WTC11 (cell line): ENCODE measurements around the gene CFAP58. TPM values are rescaled to one million over a fixed set of nuclear protein-coding genes. Genes with fewer than 3 reads are reported as not detected.

Experiments used
- ATAC-seq: fragments of 200-7000 bp; cut with Tn5 transposase; 2 replicates; pipeline ENCODE4 v1.10.0; 2021; ENCODE audit warnings: mild to moderate bottlenecking, moderate library complexity
- CTCF ChIA-PET: fragments of 300-600 bp; sonication (Branson Sonifier 250); formaldehyde crosslinking; loops from one replicate; lab custom pipeline; 2021; ENCODE audit warnings: antibody characterized with exemption; lab: Charles Lee
- POLR2A ChIA-PET: fragments of 350-600 bp; sonication (Branson Sonifier 250); formaldehyde crosslinking; loops from one replicate; lab custom pipeline; 2021; ENCODE audit warnings: antibody characterized with exemption; lab: Charles Lee
- DNase-seq: peaks from one replicate; pipeline ENCODE4 v3.0.0; 2021; ENCODE audit warnings: low spot score
- H3K27ac Mint-ChIP-seq: 2 replicates; pipeline ENCODE4 v1.8.0; 2021; ENCODE audit warnings: mixed read lengths
- H3K27me3 Mint-ChIP-seq: 2 replicates; pipeline ENCODE4 v1.8.0; 2021; ENCODE audit warnings: low read depth, mild to moderate bottlenecking, moderate library complexity, mixed read lengths
- H3K36me3 Mint-ChIP-seq: 2 replicates; pipeline ENCODE4 v1.8.0; 2021; ENCODE audit warnings: mixed read lengths
- H3K4me1 Mint-ChIP-seq: 2 replicates; pipeline ENCODE4 v1.8.0; 2022; ENCODE audit warnings: mixed read lengths
- H3K4me3 Mint-ChIP-seq: 2 replicates; pipeline ENCODE4 v1.8.0; 2021; ENCODE audit warnings: mild to moderate bottlenecking, moderate library complexity, mixed read lengths
- H3K9me3 Mint-ChIP-seq: 2 replicates; pipeline ENCODE4 v1.8.0; 2021; ENCODE audit warnings: mixed read lengths
- ATF1 ChIP-seq: sonication (generic); formaldehyde crosslinking; IDR thresholded peaks from 2 replicates; pipeline ENCODE4 v1.8.1; 2023; ENCODE audit warnings: mild to moderate bottlenecking, moderate library complexity, missing genetic modification reagents
- CREM ChIP-seq: sonication (generic); formaldehyde crosslinking; IDR thresholded peaks from 2 replicates; pipeline ENCODE4 v1.8.1; 2022; ENCODE audit warnings: mild to moderate bottlenecking, missing genetic modification reagents, moderate library complexity
- IRF2 ChIP-seq: sonication (generic); formaldehyde crosslinking; IDR thresholded peaks from 2 replicates; pipeline ENCODE4 v1.8.0; 2022; ENCODE audit warnings: low read depth, missing genetic modification reagents, borderline replicate concordance
- JUN ChIP-seq: sonication (generic); formaldehyde crosslinking; IDR thresholded peaks from 2 replicates; pipeline ENCODE4 v1.8.0; 2023; ENCODE audit warnings: mild to moderate bottlenecking, missing genetic modification reagents
- MYBL2 ChIP-seq: sonication (generic); formaldehyde crosslinking; IDR thresholded peaks from 2 replicates; pipeline ENCODE4 v1.8.1; 2023; ENCODE audit warnings: mild to moderate bottlenecking, moderate library complexity, missing genetic modification reagents
- NFATC4 ChIP-seq: fragments of 250-450 bp; sonication (Bioruptor Pico); IDR thresholded peaks from 2 replicates; pipeline ENCODE4 v1.9.0; 2021; ENCODE audit warnings: mild to moderate bottlenecking
- TEAD1 ChIP-seq: sonication (generic); formaldehyde crosslinking; IDR thresholded peaks from 2 replicates; pipeline ENCODE4 v1.8.0; 2022; ENCODE audit warnings: mild to moderate bottlenecking, missing genetic modification reagents
- ZBTB21 ChIP-seq: sonication (generic); formaldehyde crosslinking; IDR thresholded peaks from 2 replicates; pipeline ENCODE4 v1.8.1; 2023; ENCODE audit warnings: mild to moderate bottlenecking, missing genetic modification reagents, borderline replicate concordance
- ZNF121 ChIP-seq: sonication (generic); formaldehyde crosslinking; IDR thresholded peaks from 2 replicates; pipeline ENCODE4 v1.8.0; 2023; ENCODE audit warnings: missing genetic modification reagents
- ZNF219 ChIP-seq: sonication (generic); formaldehyde crosslinking; IDR thresholded peaks from 2 replicates; pipeline ENCODE4 v1.8.0; 2023; ENCODE audit warnings: missing genetic modification reagents, mild to moderate bottlenecking, borderline replicate concordance
- total RNA-seq: library from RNA; stranded (reverse); gene quantifications from 3 replicates; pipeline ENCODE4 v1.2.3, GENCODE V29; 2021
- TF ChIP-seq, protein P1 (sequence below): sonication (generic); formaldehyde crosslinking; conservative IDR thresholded peaks from 2 replicates; pipeline ENCODE4 v1.8.1; 2023; ENCODE audit warnings: mild to moderate bottlenecking, low read depth, missing genetic modification reagents, moderate library complexity
- TF ChIP-seq, protein P2 (sequence below): fragments of 250-450 bp; sonication (Bioruptor Pico); IDR thresholded peaks from 2 replicates; pipeline ENCODE4 v1.8.0; 2021; ENCODE audit warnings: mild to moderate bottlenecking
- TF ChIP-seq, protein P3 (sequence below): sonication (generic); formaldehyde crosslinking; IDR thresholded peaks from 2 replicates; pipeline ENCODE4 v1.8.1; 2022; ENCODE audit warnings: mild to moderate bottlenecking, missing genetic modification reagents, moderate library complexity, borderline replicate concordance
- TF ChIP-seq, protein P4 (sequence below): fragments of 200-600 bp; IDR thresholded peaks from 2 replicates; pipeline ENCODE4 v1.8.0; 2022; ENCODE audit warnings: antibody characterized with exemption
- TF ChIP-seq, protein P5 (sequence below): sonication (generic); formaldehyde crosslinking; IDR thresholded peaks from 2 replicates; pipeline ENCODE4 v1.8.1; 2022; ENCODE audit warnings: low read depth, missing genetic modification reagents, borderline replicate concordance
- TF ChIP-seq, protein P6 (sequence below): sonication (generic); formaldehyde crosslinking; IDR thresholded peaks from 2 replicates; pipeline ENCODE4 v1.8.1; 2022; ENCODE audit warnings: missing genetic modification reagents, borderline replicate concordance
- TF ChIP-seq, protein P7 (sequence below): sonication (generic); formaldehyde crosslinking; conservative IDR thresholded peaks from 2 replicates; pipeline ENCODE4 v1.8.1; 2022; ENCODE audit warnings: mild to moderate bottlenecking, missing genetic modification reagents
- TF ChIP-seq, protein P8 (sequence below): fragments of 250-450 bp; sonication (Bioruptor Pico); IDR thresholded peaks from 2 replicates; pipeline ENCODE4 v1.9.0; 2021; ENCODE audit warnings: mild to moderate bottlenecking
- TF ChIP-seq, protein P9 (sequence below): sonication (generic); formaldehyde crosslinking; IDR thresholded peaks from 2 replicates; pipeline ENCODE4 v1.8.0; 2023; ENCODE audit warnings: missing genetic modification reagents, mild to moderate bottlenecking, borderline replicate concordance

The CFAP58 gene
- total RNA-seq, 1 experiment from 2014 or later = 1.0 TPM

DNA sequence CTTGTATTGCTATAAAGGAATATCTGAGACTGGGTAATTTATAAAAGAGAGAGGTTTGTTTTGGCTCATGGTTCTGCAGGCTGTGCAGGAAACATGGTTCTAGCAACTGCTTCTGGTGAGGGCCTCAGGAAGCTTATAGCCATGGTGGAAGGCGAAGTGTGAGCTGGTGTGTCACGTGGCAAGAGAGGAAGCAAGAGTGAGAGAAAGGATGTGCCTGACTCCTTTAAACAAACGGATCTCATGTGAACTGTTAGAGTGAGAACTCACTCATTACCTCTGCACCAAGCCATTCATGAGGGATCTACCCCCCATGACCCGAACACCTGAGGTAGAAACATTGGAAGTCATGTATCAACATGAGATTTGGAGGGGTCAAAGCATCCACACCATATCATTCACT is 7.7 kb upstream of the CFAP58 start:
- TF ChIP-seq, protein P1, sequence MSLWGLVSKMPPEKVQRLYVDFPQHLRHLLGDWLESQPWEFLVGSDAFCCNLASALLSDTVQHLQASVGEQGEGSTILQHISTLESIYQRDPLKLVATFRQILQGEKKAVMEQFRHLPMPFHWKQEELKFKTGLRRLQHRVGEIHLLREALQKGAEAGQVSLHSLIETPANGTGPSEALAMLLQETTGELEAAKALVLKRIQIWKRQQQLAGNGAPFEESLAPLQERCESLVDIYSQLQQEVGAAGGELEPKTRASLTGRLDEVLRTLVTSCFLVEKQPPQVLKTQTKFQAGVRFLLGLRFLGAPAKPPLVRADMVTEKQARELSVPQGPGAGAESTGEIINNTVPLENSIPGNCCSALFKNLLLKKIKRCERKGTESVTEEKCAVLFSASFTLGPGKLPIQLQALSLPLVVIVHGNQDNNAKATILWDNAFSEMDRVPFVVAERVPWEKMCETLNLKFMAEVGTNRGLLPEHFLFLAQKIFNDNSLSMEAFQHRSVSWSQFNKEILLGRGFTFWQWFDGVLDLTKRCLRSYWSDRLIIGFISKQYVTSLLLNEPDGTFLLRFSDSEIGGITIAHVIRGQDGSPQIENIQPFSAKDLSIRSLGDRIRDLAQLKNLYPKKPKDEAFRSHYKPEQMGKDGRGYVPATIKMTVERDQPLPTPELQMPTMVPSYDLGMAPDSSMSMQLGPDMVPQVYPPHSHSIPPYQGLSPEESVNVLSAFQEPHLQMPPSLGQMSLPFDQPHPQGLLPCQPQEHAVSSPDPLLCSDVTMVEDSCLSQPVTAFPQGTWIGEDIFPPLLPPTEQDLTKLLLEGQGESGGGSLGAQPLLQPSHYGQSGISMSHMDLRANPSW = no peak
- no peak for TF ChIP-seq TEAD1 (CRISPR knock-in tag)
- TF ChIP-seq, protein P2, sequence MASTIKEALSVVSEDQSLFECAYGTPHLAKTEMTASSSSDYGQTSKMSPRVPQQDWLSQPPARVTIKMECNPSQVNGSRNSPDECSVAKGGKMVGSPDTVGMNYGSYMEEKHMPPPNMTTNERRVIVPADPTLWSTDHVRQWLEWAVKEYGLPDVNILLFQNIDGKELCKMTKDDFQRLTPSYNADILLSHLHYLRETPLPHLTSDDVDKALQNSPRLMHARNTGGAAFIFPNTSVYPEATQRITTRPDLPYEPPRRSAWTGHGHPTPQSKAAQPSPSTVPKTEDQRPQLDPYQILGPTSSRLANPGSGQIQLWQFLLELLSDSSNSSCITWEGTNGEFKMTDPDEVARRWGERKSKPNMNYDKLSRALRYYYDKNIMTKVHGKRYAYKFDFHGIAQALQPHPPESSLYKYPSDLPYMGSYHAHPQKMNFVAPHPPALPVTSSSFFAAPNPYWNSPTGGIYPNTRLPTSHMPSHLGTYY (CRISPR knock-in tag) = no peak
- no peak for TF ChIP-seq NFATC4 (CRISPR knock-in tag)
- TF ChIP-seq, protein P3, sequence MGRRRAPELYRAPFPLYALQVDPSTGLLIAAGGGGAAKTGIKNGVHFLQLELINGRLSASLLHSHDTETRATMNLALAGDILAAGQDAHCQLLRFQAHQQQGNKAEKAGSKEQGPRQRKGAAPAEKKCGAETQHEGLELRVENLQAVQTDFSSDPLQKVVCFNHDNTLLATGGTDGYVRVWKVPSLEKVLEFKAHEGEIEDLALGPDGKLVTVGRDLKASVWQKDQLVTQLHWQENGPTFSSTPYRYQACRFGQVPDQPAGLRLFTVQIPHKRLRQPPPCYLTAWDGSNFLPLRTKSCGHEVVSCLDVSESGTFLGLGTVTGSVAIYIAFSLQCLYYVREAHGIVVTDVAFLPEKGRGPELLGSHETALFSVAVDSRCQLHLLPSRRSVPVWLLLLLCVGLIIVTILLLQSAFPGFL (CRISPR knock-in tag) = no peak
- TF ChIP-seq, protein P4, sequence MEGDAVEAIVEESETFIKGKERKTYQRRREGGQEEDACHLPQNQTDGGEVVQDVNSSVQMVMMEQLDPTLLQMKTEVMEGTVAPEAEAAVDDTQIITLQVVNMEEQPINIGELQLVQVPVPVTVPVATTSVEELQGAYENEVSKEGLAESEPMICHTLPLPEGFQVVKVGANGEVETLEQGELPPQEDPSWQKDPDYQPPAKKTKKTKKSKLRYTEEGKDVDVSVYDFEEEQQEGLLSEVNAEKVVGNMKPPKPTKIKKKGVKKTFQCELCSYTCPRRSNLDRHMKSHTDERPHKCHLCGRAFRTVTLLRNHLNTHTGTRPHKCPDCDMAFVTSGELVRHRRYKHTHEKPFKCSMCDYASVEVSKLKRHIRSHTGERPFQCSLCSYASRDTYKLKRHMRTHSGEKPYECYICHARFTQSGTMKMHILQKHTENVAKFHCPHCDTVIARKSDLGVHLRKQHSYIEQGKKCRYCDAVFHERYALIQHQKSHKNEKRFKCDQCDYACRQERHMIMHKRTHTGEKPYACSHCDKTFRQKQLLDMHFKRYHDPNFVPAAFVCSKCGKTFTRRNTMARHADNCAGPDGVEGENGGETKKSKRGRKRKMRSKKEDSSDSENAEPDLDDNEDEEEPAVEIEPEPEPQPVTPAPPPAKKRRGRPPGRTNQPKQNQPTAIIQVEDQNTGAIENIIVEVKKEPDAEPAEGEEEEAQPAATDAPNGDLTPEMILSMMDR = no peak
- TF ChIP-seq ZBTB21 (CRISPR knock-in tag) = no peak
- no peak for TF ChIP-seq ATF1
- TF ChIP-seq MYBL2 (CRISPR knock-in tag) = no peak
- TF ChIP-seq, protein P5, sequence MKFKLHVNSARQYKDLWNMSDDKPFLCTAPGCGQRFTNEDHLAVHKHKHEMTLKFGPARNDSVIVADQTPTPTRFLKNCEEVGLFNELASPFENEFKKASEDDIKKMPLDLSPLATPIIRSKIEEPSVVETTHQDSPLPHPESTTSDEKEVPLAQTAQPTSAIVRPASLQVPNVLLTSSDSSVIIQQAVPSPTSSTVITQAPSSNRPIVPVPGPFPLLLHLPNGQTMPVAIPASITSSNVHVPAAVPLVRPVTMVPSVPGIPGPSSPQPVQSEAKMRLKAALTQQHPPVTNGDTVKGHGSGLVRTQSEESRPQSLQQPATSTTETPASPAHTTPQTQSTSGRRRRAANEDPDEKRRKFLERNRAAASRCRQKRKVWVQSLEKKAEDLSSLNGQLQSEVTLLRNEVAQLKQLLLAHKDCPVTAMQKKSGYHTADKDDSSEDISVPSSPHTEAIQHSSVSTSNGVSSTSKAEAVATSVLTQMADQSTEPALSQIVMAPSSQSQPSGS (CRISPR knock-in tag) = no peak
- TF ChIP-seq IRF2 (CRISPR knock-in tag) = no peak
- TF ChIP-seq JUN = no peak
- no peak for TF ChIP-seq ZNF121 (CRISPR knock-in tag)
- TF ChIP-seq CREM (CRISPR knock-in tag) = no peak
- TF ChIP-seq, protein P6, sequence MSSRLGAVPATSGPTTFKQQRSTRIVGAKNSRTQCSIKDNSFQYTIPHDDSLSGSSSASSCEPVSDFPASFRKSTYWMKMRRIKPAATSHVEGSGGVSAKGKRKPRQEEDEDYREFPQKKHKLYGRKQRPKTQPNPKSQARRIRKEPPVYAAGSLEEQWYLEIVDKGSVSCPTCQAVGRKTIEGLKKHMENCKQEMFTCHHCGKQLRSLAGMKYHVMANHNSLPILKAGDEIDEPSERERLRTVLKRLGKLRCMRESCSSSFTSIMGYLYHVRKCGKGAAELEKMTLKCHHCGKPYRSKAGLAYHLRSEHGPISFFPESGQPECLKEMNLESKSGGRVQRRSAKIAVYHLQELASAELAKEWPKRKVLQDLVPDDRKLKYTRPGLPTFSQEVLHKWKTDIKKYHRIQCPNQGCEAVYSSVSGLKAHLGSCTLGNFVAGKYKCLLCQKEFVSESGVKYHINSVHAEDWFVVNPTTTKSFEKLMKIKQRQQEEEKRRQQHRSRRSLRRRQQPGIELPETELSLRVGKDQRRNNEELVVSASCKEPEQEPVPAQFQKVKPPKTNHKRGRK (CRISPR knock-in tag) = no peak
- TF ChIP-seq, protein P7, sequence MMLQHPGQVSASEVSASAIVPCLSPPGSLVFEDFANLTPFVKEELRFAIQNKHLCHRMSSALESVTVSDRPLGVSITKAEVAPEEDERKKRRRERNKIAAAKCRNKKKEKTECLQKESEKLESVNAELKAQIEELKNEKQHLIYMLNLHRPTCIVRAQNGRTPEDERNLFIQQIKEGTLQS (CRISPR knock-in tag) = no peak
- TF ChIP-seq, protein P8, sequence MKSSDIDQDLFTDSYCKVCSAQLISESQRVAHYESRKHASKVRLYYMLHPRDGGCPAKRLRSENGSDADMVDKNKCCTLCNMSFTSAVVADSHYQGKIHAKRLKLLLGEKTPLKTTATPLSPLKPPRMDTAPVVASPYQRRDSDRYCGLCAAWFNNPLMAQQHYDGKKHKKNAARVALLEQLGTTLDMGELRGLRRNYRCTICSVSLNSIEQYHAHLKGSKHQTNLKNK = no peak
- no peak for TF ChIP-seq ZNF219 (CRISPR knock-in tag)
- TF ChIP-seq, protein P9, sequence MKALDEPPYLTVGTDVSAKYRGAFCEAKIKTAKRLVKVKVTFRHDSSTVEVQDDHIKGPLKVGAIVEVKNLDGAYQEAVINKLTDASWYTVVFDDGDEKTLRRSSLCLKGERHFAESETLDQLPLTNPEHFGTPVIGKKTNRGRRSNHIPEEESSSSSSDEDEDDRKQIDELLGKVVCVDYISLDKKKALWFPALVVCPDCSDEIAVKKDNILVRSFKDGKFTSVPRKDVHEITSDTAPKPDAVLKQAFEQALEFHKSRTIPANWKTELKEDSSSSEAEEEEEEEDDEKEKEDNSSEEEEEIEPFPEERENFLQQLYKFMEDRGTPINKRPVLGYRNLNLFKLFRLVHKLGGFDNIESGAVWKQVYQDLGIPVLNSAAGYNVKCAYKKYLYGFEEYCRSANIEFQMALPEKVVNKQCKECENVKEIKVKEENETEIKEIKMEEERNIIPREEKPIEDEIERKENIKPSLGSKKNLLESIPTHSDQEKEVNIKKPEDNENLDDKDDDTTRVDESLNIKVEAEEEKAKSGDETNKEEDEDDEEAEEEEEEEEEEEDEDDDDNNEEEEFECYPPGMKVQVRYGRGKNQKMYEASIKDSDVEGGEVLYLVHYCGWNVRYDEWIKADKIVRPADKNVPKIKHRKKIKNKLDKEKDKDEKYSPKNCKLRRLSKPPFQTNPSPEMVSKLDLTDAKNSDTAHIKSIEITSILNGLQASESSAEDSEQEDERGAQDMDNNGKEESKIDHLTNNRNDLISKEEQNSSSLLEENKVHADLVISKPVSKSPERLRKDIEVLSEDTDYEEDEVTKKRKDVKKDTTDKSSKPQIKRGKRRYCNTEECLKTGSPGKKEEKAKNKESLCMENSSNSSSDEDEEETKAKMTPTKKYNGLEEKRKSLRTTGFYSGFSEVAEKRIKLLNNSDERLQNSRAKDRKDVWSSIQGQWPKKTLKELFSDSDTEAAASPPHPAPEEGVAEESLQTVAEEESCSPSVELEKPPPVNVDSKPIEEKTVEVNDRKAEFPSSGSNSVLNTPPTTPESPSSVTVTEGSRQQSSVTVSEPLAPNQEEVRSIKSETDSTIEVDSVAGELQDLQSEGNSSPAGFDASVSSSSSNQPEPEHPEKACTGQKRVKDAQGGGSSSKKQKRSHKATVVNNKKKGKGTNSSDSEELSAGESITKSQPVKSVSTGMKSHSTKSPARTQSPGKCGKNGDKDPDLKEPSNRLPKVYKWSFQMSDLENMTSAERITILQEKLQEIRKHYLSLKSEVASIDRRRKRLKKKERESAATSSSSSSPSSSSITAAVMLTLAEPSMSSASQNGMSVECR = no peak
- Mint-ChIP-seq H3K9me3 (no peaks in the 10 kb centered on the region), H3K27ac (peak overlapping the region; percentile 37), H3K4me1 (peaks cover 9% of the 10 kb centered on the region), H3K4me3 (no peak overlapping the region), H3K27me3 (no peaks in the 10 kb centered on the region), H3K36me3 (no peaks in the 10 kb centered on the region)
- ChIA-PET POLR2A (no interaction called here), CTCF (interaction anchor here (0.7 to 2.1 kb wide), 3 partner anchors 8 to 54 kb away, joined by 3 to 10 read pairs (median 4); no protein-coding TSS in a partner anchor)
- ATAC-seq = no peak
- no peak for DNase-seq
